ENCODE results near the gene EHBP1. TPM values are rescaled to one million over a fixed set of nuclear protein-coding genes. Genes with fewer than 3 reads are reported as not detected.

Gene EHBP1
- total RNA-seq, 2 donors from 2014 or later, result 28.4 to 67.7 TPM

- Histone ChIP-seq H3K9me3 (peaks cover 3% of the 10 kb centered on the region), H3K36me3 (peaks cover 23% of the 10 kb centered on the region), H3K4me1 (ENCODE audit: control insufficient read depth in 1 of 2, low read depth in 2 of 2) (no peaks in the 10 kb centered on the region), H3K27me3 (replicated peaks; ENCODE audit: insufficient read depth) (no peaks in the 10 kb centered on the region), H3K27ac (no peak overlapping the region), H3K4me3 (no peak overlapping the region)
- no peak for DNase-seq (ENCODE audit: low spot score)
- no peak for TF ChIP-seq CTCF (IDR thresholded peaks at IDR 0.05)
- ATAC-seq (ENCODE audit: insufficient number of reproducible peaks, low FRiP score, low read depth), result no peak
These were observed 168.1 kb downstream of the EHBP1 start for GRCh38 chr2:62873603-62874002.

DNA sequence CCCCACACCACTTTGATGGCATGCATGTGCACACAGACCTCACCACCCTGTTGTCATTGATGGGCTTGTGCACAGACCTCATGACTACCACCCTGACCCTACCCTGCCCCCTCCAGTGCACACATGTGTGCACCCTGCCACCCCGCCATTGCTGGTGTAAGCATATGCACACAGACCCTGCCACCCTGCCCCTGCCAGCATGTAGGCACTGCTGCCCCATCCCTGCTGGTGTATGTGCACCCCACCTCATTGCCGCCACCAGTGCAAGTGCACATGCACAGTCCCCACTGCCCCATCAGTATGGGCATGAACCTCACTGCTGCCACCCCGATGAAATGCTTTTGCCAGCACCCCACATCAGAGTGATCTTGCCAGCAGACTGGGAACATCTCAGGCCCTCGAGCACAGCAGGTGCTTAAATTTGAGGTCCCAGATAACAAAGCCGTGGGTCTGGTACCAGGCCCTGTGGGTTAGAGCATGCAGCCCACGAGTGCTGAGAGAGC lies 169.4 kb downstream of the EHBP1 start:
- H3K27me3 ChIP-seq (replicated peaks; ENCODE audit: insufficient read depth), result no peaks in the 10 kb centered on the region
- ATAC-seq (ENCODE audit: insufficient number of reproducible peaks, low FRiP score, low read depth) (no peak), DNase-seq (ENCODE audit: low spot score) (no peak)
- peaks cover 23% of the 10 kb centered on the region for H3K36me3 ChIP-seq
- H3K4me3 ChIP-seq, result no peak overlapping the region
- no peaks in the 10 kb centered on the region for H3K4me1 ChIP-seq (ENCODE audit: control insufficient read depth in 1 of 2, low read depth in 2 of 2)
- H3K27ac ChIP-seq, result no peak overlapping the region
- TF ChIP-seq CTCF (IDR thresholded peaks at IDR 0.05), result no peak
- H3K9me3 ChIP-seq, result peaks cover 3% of the 10 kb centered on the region

- Histone ChIP-seq H3K9me3 (no peaks in the 10 kb centered on the region), H3K36me3 (peaks cover 8% of the 10 kb centered on the region), H3K4me3 (no peak overlapping the region), H3K27me3 (replicated peaks; ENCODE audit: insufficient read depth) (no peaks in the 10 kb centered on the region), H3K27ac (no peak overlapping the region), H3K4me1 (ENCODE audit: control insufficient read depth in 1 of 2, low read depth in 2 of 2) (no peaks in the 10 kb centered on the region)
- no peak for ATAC-seq (ENCODE audit: insufficient number of reproducible peaks, low FRiP score, low read depth)
- DNase-seq (ENCODE audit: low spot score), result no peak
- TF ChIP-seq CTCF (IDR thresholded peaks at IDR 0.05), result no peak
These were observed 175.8 kb downstream of the EHBP1 start for GRCh38 chr2:62881162-62881795.

GRCh38 chr2:62883629-62884028 lies 178.1 kb downstream of the EHBP1 start:
- Histone ChIP-seq H3K4me3 (no peak overlapping the region), H3K27me3 (replicated peaks; ENCODE audit: insufficient read depth) (no peaks in the 10 kb centered on the region), H3K27ac (no peak overlapping the region), H3K36me3 (no peaks in the 10 kb centered on the region), H3K9me3 (no peaks in the 10 kb centered on the region), H3K4me1 (ENCODE audit: control insufficient read depth in 1 of 2, low read depth in 2 of 2) (no peaks in the 10 kb centered on the region)
- DNase-seq (ENCODE audit: low spot score) (no peak), ATAC-seq (ENCODE audit: insufficient number of reproducible peaks, low FRiP score, low read depth) (no peak)
- no peak for TF ChIP-seq CTCF (IDR thresholded peaks at IDR 0.05)

GRCh38 chr2:62884086-62884485 lies 178.6 kb downstream of the EHBP1 start:
- Histone ChIP-seq H3K36me3 (no peaks in the 10 kb centered on the region), H3K27me3 (replicated peaks; ENCODE audit: insufficient read depth) (no peaks in the 10 kb centered on the region), H3K4me1 (ENCODE audit: control insufficient read depth in 1 of 2, low read depth in 2 of 2) (no peaks in the 10 kb centered on the region), H3K9me3 (no peaks in the 10 kb centered on the region), H3K4me3 (no peak overlapping the region), H3K27ac (no peak overlapping the region)
- ATAC-seq (ENCODE audit: insufficient number of reproducible peaks, low FRiP score, low read depth) (no peak), DNase-seq (ENCODE audit: low spot score) (no peak)
- no peak for TF ChIP-seq CTCF (IDR thresholded peaks at IDR 0.05)

Data from thoracic aorta (tissue), 2 donors.